K562 (cell line): ENCODE data around the gene DHX58. TPM values are rescaled to one million over a fixed set of nuclear protein-coding genes. Genes with fewer than 3 reads are reported as not detected.

ENCODE experiments used
- ATAC-seq: fragments of 200-7000 bp; cut with Tn5 transposase; 3 replicates; pipeline ENCODE4 v1.9.1; 2020; ENCODE audit warnings: moderate library complexity
- BruUV-seq: library from RNA; stranded (reverse); fragments of 400-500 nt; replicated peaks from 2 replicates; lab custom pipeline; 2021; lab: Mats Ljungman, UMichigan
- CTCF ChIA-PET: fragments of 300-600 bp; formaldehyde crosslinking; extraction: SDS; loops from one replicate; lab custom pipeline; 2021; ENCODE audit warnings: low intra/inter-chr PET ratio; lab: Yijun Ruan, JAX
- POLR2A ChIA-PET: fragments of 300-600, 350-650 bp; sonication (Branson Sonifier 250); formaldehyde crosslinking; extraction: SDS; loops from one replicate; lab custom pipeline; 2021; ENCODE audit warnings: antibody characterized with exemption, inconsistent platforms; lab: Yijun Ruan, JAX
- DNase-seq, 4 experiments: peaks; one replicate each; pipeline versions ENCODE4 v3.0.0 to v3.0.0-alpha.2; 2011 to 2018; ENCODE audit warnings: low spot score in 3 of 4, mixed read lengths in 3 of 4; ENCODE audit errors: extremely low read depth in 1 of 4
- FAIRE-seq: peaks from 2 replicates; lab custom pipeline; 2011; peaks lifted over from hg19 to GRCh38; lab: Jason Lieb, UNC
- H2AFZ ChIP-seq: 2 replicates; pipeline ENCODE4 v1.6.0; 2011; ENCODE audit warnings: low read depth, low read length, control low read depth, inconsistent platforms
- H3K27ac ChIP-seq: fragments of 200-600 bp; 3 replicates; pipeline ENCODE4 v1.8.0; 2011; ENCODE audit warnings: low read depth, mild to moderate bottlenecking, control low read depth, inconsistent platforms, low read length, moderate library complexity, mixed read lengths; ENCODE audit errors: extremely low read depth
- H3K27me3 ChIP-seq, 2 experiments: fragments of 300-600 bp in 1 of 2; 2 replicates in 1 of 2; 3 replicates in 1 of 2; pipeline versions ENCODE4 v1.6.0 to v1.8.0; 2011; ENCODE audit warnings: inconsistent platforms in 2 of 2, low read length in 2 of 2, mild to moderate bottlenecking in 1 of 2, mixed read lengths in 1 of 2, moderate library complexity in 1 of 2; ENCODE audit not compliant: control insufficient read depth in 2 of 2, insufficient read depth in 2 of 2
- H3K36me3 ChIP-seq: fragments of 300-600 bp; 3 replicates; pipeline ENCODE4 v1.8.0; 2011; ENCODE audit warnings: mild to moderate bottlenecking, low read length, inconsistent platforms; ENCODE audit not compliant: control insufficient read depth, insufficient read depth
- H3K4me1 ChIP-seq, 2 experiments: fragments of 200-600 bp in 1 of 2; replicated peaks in 1 of 2; 2 replicates in 1 of 2; 3 replicates in 1 of 2; pipeline versions ENCODE4 v1.5.1 to v1.8.0; 2011; ENCODE audit warnings: inconsistent platforms in 2 of 2, low read length in 2 of 2, mild to moderate bottlenecking in 1 of 2, mixed read lengths in 1 of 2, moderate library complexity in 1 of 2; ENCODE audit not compliant: control insufficient read depth in 2 of 2, insufficient read depth in 2 of 2
- H3K4me2 ChIP-seq: 2 replicates; pipeline ENCODE4 v1.6.1; 2011; ENCODE audit warnings: low read length, control low read depth, inconsistent platforms, mixed read lengths; ENCODE audit not compliant: insufficient read depth
- H3K4me3 ChIP-seq: fragments of 200-600 bp; sonication (generic), shearing (Covaris generic); 2 replicates; pipeline ENCODE4 v1.5.1; 2016; ENCODE audit warnings: control low read depth, inconsistent platforms
- H3K79me2 ChIP-seq: fragments of 200-600 bp; 3 replicates; pipeline ENCODE4 v1.8.0; 2011; ENCODE audit warnings: low read length, inconsistent platforms; ENCODE audit not compliant: control insufficient read depth, insufficient read depth
- H3K9ac ChIP-seq, 2 experiments: 2 replicates each; pipeline versions ENCODE4 v1.6.0 to v1.6.1; 2011; ENCODE audit warnings: low read depth in 2 of 2, low read length in 2 of 2, control low read depth in 1 of 2, inconsistent platforms in 1 of 2, mild to moderate bottlenecking in 1 of 2, mixed read lengths in 1 of 2; ENCODE audit not compliant: insufficient read depth in 1 of 2
- H3K9me1 ChIP-seq: one replicate; pipeline ENCODE4 v1.6.0; 2011; ENCODE audit warnings: inconsistent platforms, mild to moderate bottlenecking, low read length, moderate library complexity; ENCODE audit not compliant: control insufficient read depth, insufficient read depth
- H3K9me3 ChIP-seq: replicated peaks from 2 replicates; pipeline ENCODE4 v1.5.1; 2011; ENCODE audit warnings: low read depth, low read length, inconsistent platforms; ENCODE audit not compliant: control insufficient read depth, insufficient read depth
- H4K20me1 ChIP-seq: replicated peaks from 2 replicates; pipeline ENCODE4 v1.6.1; 2011; ENCODE audit warnings: low read length, inconsistent platforms, mixed read lengths; ENCODE audit not compliant: control insufficient read depth, insufficient read depth
- EP300 ChIP-seq: IDR thresholded peaks from 2 replicates; pipeline ENCODE4 v1.6.1; 2012; ENCODE audit warnings: low read length, improper control_type of control experiment
- HSF4 ChIP-seq: fragments of 250-450 bp; sonication (Bioruptor Pico); IDR thresholded peaks from 2 replicates; pipeline ENCODE4 v2.1.2; 2022; ENCODE audit warnings: mild to moderate bottlenecking, moderate library complexity, borderline replicate concordance
- MTA1 ChIP-seq: fragments of 450-650 bp; IDR thresholded peaks from 2 replicates; pipeline ENCODE4 v1.6.1; 2017; ENCODE audit warnings: borderline replicate concordance
- NEUROD1 ChIP-seq: fragments of 150-350 bp; IDR thresholded peaks from 2 replicates; pipeline ENCODE4 v1.6.1; 2014; ENCODE audit warnings: borderline replicate concordance, low read length, low read depth; ENCODE audit not compliant: partially characterized antibody
- POLR2H ChIP-seq: IDR thresholded peaks from 2 replicates; pipeline ENCODE4 v1.6.1; 2016; ENCODE audit warnings: missing genetic modification characterization, low read depth, mild to moderate bottlenecking, control low read depth, missing compliant biosample characterization, moderate library complexity
- PURB ChIP-seq: sonication (generic); formaldehyde crosslinking; IDR thresholded peaks from 2 replicates; pipeline ENCODE4 v1.9.0; 2021; ENCODE audit warnings: low read depth, mild to moderate bottlenecking, missing genetic modification reagents
- SMARCA5 ChIP-seq: fragments of 450-650 bp; IDR thresholded peaks from 2 replicates; pipeline ENCODE4 v1.6.1; 2016
- WGBS: fragments of 100-300 bp; shearing (Covaris generic); methylation state at CpG from one replicate; pipeline ENCODE4 v1.1.6; 2016; ENCODE audit warnings: low coverage, mixed read lengths; ENCODE audit not compliant: insufficient coverage; ENCODE audit errors: missing lambda C conversion rate; 5-methylcytosine and 5-hydroxymethylcytosine counted together
- in situ Hi-C: fragments of 300-500 bp; cut with MboI; formaldehyde crosslinking; loops from 4 replicates; pipeline ENCODE4 v1.15.0; 2018; ENCODE audit warnings: inconsistent platforms, mixed read lengths
- intact Hi-C: fragments of 100-400 bp; cut with micrococcal nuclease; formaldehyde crosslinking; loops from 2 replicates; pipeline ENCODE4 v1.14.2; 2022
- polyA plus RNA-seq, 8 experiments: library from polyadenylated mRNA; depleted of rRNA in 4 of 8; stranded (reverse) in 5 of 8; unstranded in 3 of 8; fragments of >200 nt; fragmentation: Nextera tagmentation in 2 of 8; fragmentation: Illumina TruSeq in 1 of 8; extraction: Ambion mirVana in 2 of 8; extraction: Trizol in 1 of 8; gene quantifications; 2 replicates each; pipeline versions ENCODE4 v1.2.1 to v1.2.3, GENCODE V29; 2011 to 2014; ENCODE audit warnings: inconsistent platforms in 1 of 8, missing spikeins in 1 of 8
- total RNA-seq, 7 experiments: library from RNA; depleted of rRNA in 6 of 7; stranded (reverse); fragments of >200 nt in 6 of 7; fragmentation: Illumina TruSeq in 2 of 7; extraction: Trizol in 2 of 7; gene quantifications; 2 replicates each; pipeline versions ENCODE4 v1.2.1 to v1.2.3, GENCODE V29; 2011 to 2021; ENCODE audit warnings: low replicate concordance in 1 of 7
- TF ChIP-seq, protein P1 (sequence below): fragments of 450-650 bp; IDR thresholded peaks from 2 replicates; pipeline ENCODE4 v1.6.1; 2017; ENCODE audit warnings: mild to moderate bottlenecking, moderate library complexity
- TF ChIP-seq, protein P2 (sequence below): fragments of 250-450 bp; sonication (Bioruptor Pico); IDR thresholded peaks from 2 replicates; pipeline ENCODE4 v1.5.0; 2020; ENCODE audit warnings: mild to moderate bottlenecking

Gene DHX58
- total and polyA plus RNA-seq, 9 of the 15 experiments (the other 6 are each of a cell fraction or from before 2014, with no cell fraction given) = 0.15 to 3.0 (median 1.4) TPM

DNA sequence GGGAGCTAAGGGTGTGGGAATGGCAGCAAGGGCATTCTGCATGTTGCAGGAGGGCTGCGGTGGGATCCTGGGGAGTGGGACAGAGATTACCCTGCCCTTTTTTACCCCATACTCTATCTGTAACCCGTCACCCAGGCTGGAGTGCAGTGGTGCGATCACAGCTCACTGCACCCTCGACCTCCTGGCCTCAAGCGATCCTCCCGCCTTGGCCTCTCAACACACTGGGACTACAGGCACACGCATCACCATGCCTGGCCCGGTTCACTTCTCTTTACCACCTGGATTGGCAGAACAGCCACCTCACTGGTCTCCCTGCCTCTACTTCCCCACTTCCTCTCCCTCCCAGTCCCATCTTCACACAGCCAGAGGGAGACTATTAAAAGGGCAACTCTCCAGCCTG, 23.8 kb downstream of the DHX58 start:
- Histone ChIP-seq H3K4me1 (peaks cover 17 to 23% of the 10 kb centered on the region in 2 experiments), H3K4me3 (no peak overlapping the region), H2AFZ (no peak overlapping the region), H4K20me1 (no peaks in the 10 kb centered on the region), H3K9ac (no peak overlapping the region), H3K9me3 (no peaks in the 10 kb centered on the region), H3K79me2 (no peaks in the 10 kb centered on the region), H3K9me1 (no peaks in the 10 kb centered on the region), H3K4me2 (no peak overlapping the region), H3K27ac (no peak overlapping the region), H3K36me3 (no peaks in the 10 kb centered on the region), H3K27me3 (peaks cover 0 to 9% of the 10 kb centered on the region in 2 experiments; a peak in 1 of 5 replicates)
- no TSS peak for BruUV-seq
- CTCF ChIA-PET = no interaction called here
- intact Hi-C loops (no loop called here), in situ Hi-C loops (no loop called here)
- FAIRE-seq = no peak
- POLR2A ChIA-PET = interaction anchor here (0.6 to 1.1 kb wide), 2 partner anchors 18 to 20 kb away, joined by 3 read pairs; no protein-coding TSS in a partner anchor
- no peak for DNase-seq
- WGBS = 36% methylated on average over 8 of the region's 8 CpGs
- no peak for ATAC-seq
- no peak for TF ChIP-seq POLR2H (tag)
- TF ChIP-seq, protein P1, sequence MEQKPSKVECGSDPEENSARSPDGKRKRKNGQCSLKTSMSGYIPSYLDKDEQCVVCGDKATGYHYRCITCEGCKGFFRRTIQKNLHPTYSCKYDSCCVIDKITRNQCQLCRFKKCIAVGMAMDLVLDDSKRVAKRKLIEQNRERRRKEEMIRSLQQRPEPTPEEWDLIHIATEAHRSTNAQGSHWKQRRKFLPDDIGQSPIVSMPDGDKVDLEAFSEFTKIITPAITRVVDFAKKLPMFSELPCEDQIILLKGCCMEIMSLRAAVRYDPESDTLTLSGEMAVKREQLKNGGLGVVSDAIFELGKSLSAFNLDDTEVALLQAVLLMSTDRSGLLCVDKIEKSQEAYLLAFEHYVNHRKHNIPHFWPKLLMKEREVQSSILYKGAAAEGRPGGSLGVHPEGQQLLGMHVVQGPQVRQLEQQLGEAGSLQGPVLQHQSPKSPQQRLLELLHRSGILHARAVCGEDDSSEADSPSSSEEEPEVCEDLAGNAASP = no peak
- TF ChIP-seq SMARCA5 = no peak
- no peak for TF ChIP-seq PURB (CRISPR knock-in tag)
- TF ChIP-seq MTA1 = no peak
- TF ChIP-seq NEUROD1 = no peak
- TF ChIP-seq, protein P2, sequence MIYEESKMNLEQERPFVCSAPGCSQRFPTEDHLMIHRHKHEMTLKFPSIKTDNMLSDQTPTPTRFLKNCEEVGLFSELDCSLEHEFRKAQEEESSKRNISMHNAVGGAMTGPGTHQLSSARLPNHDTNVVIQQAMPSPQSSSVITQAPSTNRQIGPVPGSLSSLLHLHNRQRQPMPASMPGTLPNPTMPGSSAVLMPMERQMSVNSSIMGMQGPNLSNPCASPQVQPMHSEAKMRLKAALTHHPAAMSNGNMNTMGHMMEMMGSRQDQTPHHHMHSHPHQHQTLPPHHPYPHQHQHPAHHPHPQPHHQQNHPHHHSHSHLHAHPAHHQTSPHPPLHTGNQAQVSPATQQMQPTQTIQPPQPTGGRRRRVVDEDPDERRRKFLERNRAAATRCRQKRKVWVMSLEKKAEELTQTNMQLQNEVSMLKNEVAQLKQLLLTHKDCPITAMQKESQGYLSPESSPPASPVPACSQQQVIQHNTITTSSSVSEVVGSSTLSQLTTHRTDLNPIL (CRISPR knock-in tag) = no peak
- TF ChIP-seq EP300 = no peak
- no peak for TF ChIP-seq HSF4
